Measurements from ENCODE around the gene PTGES3L. TPM values are rescaled to one million over a fixed set of nuclear protein-coding genes. Genes with fewer than 3 reads are reported as not detected.

The PTGES3L gene
- total and polyA plus RNA-seq, 2 of the 13 experiments (the other 11 are each of a cell fraction or from before 2014, with no cell fraction given) = 1.2 to 2.9 TPM

GRCh38 chr17:43024407-43025289 lies 44.8 kb upstream of the PTGES3L start, which contains the start of gene RND2:
Gene RND2, plus strand, starts transcription at chr17:43025231. Its CDS starts 117 bp downstream, at chr17:43025348.
- Histone ChIP-seq H4K20me1 (ENCODE audit: insufficient read depth, low read length) (no peaks in the 10 kb centered on the region), H3K36me3 (replicated peaks in 1 of 2; ENCODE audit: control insufficient read depth in 1 of 2, insufficient read depth in 2 of 2, low read length in 2 of 2) (peaks cover 0 to 7% of the 10 kb centered on the region in 2 experiments; a peak in 2 of 5 replicates), H3K9ac (ENCODE audit: insufficient read depth, low read depth, low read length) (peak within 1 kb of the TSS; percentile 24; the same call in 1 of the 2 replicates), H3K9me3 (ENCODE audit: low read length) (no peaks in the 10 kb centered on the region), H3K4me1 (ENCODE audit: insufficient read depth, low read length) (peaks cover 61% of the 10 kb centered on the region), H3K79me2 (ENCODE audit: insufficient read depth, low read length) (peaks cover 19% of the 10 kb centered on the region), H3K4me3 (replicated peaks in 1 of 3; ENCODE audit: insufficient read depth in 1 of 3, low read depth in 2 of 3, low read length in 3 of 3) (peak within 1 kb of the TSS; percentile 27 to 62 (median 45); a peak in 5 of 6 replicates), H3K27me3 (ENCODE audit: control insufficient read depth in 1 of 2, insufficient read depth in 2 of 2, low read length in 2 of 2) (no peaks in the 10 kb centered on the region; a peak in 1 of 5 replicates), H3K27ac (ENCODE audit: extremely low read length, insufficient read depth, low read length) (no peak within 1 kb of the TSS), H2AFZ (ENCODE audit: low read length) (no peak within 1 kb of the TSS), H3K4me2 (ENCODE audit: low read depth, low read length) (peak within 1 kb of the TSS; percentile 93)
- no TSS peak for BruUV-seq (replicated peaks)
- POLR2A ChIA-PET = interaction anchor here (0.5 to 3.6 kb wide), 16 partner anchors 13 to 343 kb away, joined by 3 to 16 read pairs (median 4); partner anchors contain the start of genes BRCA1, IFI35, NBR1 and RPL27
- intact Hi-C loops (cut with micrococcal nuclease; ENCODE audit: unreplicated experiment) (loop anchor here (2.0 to 5.0 kb wide), 4 partner anchors 94 to 308 kb away; partner anchors contain the start of genes NBR1 and TMEM106A), in situ Hi-C loops (cut with HindIII; ENCODE audit: extremely low pct_ligation_motif_present, low pct_unique_long_range_greater_than_20kb) (no loop called here)
- peak; percentile 96 for FAIRE-seq
- peak; percentile 48 for ATAC-seq
- WGBS (ENCODE audit: low lambda C conversion rate) = 34% methylated on average over 60 of the region's 61 CpGs
- DNase-seq (ENCODE audit: low spot score) = peak; percentile 91
- CTCF ChIA-PET (ENCODE audit: low intra/inter-chr PET ratio, low total read pairs) = interaction anchor here (0.9 to 1.1 kb wide), 2 partner anchors 146 to 285 kb away, joined by 3 read pairs; partner anchors contain the start of gene NBR1
- TF ChIP-seq PATZ1 (CRISPR knock-in tag; IDR thresholded peaks at IDR 0.05) = peak; percentile 40; the same call in 1 of the 2 replicates
- no peak for TF ChIP-seq ZNF747 (CRISPR knock-in tag; IDR thresholded peaks at IDR 0.05; ENCODE audit: borderline replicate concordance)
- TF ChIP-seq ZBTB1 (CRISPR knock-in tag; IDR thresholded peaks at IDR 0.05; ENCODE audit: borderline replicate concordance) = no peak
- peak; percentile 73 for TF ChIP-seq GATAD1 (CRISPR knock-in tag; IDR thresholded peaks at IDR 0.05)
- no peak for TF ChIP-seq SP5 (CRISPR knock-in tag; IDR thresholded peaks at IDR 0.05; ENCODE audit: borderline replicate concordance, low read depth)
- no peak for TF ChIP-seq ZNF251 (CRISPR knock-in tag; IDR thresholded peaks at IDR 0.05)
- TF ChIP-seq HNF1A (IDR thresholded peaks at IDR 0.05; ENCODE audit: low read depth) = 0 out of 2 replicates have a peak, but pooled peaks have one; percentile 28
- peak; percentile 57; the same call in 1 of the 2 replicates for TF ChIP-seq HNF1A (CRISPR knock-in tag; IDR thresholded peaks at IDR 0.05; ENCODE audit: borderline replicate concordance)
- TF ChIP-seq SETDB1 (CRISPR knock-in tag; IDR thresholded peaks at IDR 0.05; ENCODE audit: borderline replicate concordance) = no peak
- no peak for TF ChIP-seq ZFAT (CRISPR knock-in tag; conservative IDR thresholded peaks at IDR 0.05)
- TF ChIP-seq GATAD2A (CRISPR knock-in tag; IDR thresholded peaks at IDR 0.05) = peak; percentile 86
- no peak for TF ChIP-seq SOX6 (IDR thresholded peaks at IDR 0.05)
- peak; percentile 56 for TF ChIP-seq SOX6 (CRISPR knock-in tag; IDR thresholded peaks at IDR 0.05)
- TF ChIP-seq ZBTB21 (CRISPR knock-in tag; IDR thresholded peaks at IDR 0.05) = no peak
- no peak for TF ChIP-seq ATF4 (CRISPR knock-in tag; IDR thresholded peaks at IDR 0.05)
- TF ChIP-seq ATF1 (CRISPR knock-in tag; IDR thresholded peaks at IDR 0.05) = no peak
- TF ChIP-seq TOPORS (CRISPR knock-in tag; IDR thresholded peaks at IDR 0.05) = 0 out of 2 replicates have a peak, but pooled peaks have one; percentile 30

Measured in HepG2 (cell line).